GM18502 (cell line): Measurements from ENCODE around the gene ITPK1.
"Not testable (repeated sequence)": the region's sequence is repeated elsewhere in the genome, so short reads cannot be mapped to it uniquely, and the experiment has no call there.

Source experiments
- ATAC-seq: cut with Tn5 transposase; IDR thresholded peaks from one replicate; pipeline ENCODE4 v1.9.1; 2021; ENCODE audit warnings: mild to moderate bottlenecking; ENCODE audit not compliant: unreplicated experiment, poor library complexity

The ITPK1 gene

DNA sequence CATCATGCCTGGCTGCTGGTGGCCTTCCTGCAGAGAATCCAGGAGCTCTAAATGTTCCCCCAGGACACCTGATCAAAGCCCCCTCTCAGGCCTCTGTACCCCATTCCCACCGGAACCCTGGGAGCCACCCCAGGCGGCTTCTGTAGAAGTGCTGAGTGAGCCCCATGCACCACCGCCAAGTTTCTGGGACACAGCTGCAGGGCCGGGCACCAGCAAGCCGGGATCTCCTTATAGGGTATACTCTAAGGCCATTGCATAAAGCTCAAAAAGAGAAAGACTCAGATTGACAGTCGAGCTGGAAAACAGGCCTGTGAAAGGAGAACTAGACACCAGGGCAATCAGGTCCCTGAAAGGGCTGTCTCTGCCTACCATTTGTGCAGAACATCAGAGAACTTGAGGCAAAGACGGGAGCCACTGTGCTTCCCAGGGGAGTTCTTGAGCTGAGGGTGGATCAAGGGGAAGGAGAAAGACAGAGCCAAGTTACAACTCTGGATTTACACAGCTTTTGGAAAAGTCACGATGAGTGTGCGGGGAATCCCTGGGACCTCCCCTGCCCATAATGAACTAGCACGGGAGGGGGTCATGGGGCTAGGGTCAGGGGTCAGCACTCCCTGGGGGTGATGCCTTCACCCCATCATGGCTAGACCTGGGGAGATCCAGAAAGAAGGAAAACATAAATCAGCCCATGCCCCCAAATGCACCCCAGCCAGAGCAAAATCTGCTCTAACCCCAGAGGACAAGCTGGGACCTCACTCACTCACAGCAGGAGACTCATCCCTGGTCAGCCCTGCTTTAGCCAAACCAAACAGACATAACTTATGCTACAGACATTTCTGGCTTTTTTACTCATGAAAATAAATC is 51.1 kb downstream of the ITPK1 start:
- ATAC-seq: no peak

DNA sequence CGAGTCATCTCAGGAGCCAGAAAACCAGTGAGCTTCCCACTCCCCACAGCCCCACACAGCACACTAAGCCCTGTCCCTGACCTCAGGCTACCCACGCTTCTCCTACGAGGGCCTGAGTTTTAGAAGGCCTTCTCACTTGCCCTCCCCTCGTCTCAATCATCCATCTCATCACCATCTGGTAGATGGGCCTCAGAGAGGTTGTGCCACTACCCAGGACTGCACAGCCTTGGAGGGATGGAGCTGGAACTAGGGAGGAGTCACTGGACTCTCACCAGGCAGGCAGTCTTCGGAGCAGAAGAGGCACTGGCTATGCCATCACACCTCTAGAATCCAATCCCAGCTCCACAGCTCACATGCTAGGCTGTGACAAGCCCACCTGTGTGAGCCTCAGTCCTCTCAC is 52.3 kb downstream of the ITPK1 start:
- no peak for ATAC-seq

DNA sequence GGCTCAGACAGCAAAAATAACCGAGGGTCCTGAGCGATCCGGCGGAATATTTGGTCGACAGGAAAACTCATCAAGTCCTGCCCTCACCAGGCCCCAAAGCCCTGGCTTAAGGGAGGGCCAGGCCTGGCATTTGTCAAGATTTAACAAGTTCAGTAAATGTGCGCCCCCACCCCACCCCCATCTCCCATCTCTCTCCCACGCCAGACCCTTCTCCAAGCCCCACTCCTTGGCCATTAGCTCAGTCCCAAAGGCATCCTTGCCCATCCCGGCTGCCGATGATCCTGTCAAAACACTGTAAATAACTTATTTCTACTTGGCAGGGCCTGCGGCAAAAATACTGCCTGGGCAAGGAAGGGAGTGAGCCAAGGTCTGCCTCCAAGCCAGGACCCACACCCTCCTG is 52.8 kb downstream of the ITPK1 start:
- ATAC-seq: no peak

DNA sequence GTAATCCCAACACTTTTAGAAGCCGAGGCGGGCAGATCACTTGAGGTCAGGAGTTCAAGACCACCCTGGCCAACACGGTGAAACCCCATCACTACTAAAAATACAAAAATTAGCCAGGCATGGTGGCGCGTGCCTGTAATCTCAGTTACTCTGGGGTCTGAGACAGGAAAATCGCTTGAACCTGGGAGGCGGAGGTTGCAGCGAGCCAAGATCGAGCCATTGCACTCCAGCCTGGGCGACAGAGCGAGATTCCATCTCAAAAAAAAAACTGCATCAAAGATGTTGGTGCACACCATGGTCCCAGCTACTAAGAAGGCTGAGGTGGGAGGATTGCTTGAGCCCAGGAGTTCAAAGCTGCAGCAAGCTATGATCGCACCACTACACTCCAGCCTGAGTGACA is 53.7 kb downstream of the ITPK1 start:
- not testable (repeated sequence) for ATAC-seq

DNA sequence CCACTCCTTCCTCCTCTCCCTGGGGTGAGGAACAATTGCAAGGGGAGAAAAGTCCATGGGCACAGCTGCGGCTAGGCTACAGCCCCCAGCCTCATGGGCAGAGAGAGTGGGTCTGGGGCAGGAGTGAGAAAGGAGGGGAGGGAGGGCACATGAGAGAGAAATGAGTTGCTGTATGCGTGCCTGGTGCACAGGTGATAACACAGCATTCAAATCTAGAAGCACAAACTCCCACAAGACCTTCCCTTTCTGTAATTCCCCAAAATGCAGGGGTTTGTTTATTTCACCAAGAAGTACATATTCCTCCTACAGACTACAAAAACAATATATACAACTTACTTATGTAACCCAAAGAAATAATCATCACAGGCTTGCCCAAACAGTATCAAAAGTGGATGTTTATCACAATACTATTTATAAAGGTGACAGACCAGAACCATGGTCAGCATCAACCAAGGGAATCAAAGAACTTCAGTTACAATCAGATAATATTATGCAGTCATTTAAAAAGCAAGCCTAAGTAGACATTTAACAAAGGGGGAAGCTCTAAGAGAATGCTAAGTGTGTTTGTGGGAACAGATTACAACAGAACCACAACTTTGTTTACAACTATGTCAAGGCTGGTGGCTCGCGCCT is 54.2 kb downstream of the ITPK1 start:
- ATAC-seq: no peak

DNA sequence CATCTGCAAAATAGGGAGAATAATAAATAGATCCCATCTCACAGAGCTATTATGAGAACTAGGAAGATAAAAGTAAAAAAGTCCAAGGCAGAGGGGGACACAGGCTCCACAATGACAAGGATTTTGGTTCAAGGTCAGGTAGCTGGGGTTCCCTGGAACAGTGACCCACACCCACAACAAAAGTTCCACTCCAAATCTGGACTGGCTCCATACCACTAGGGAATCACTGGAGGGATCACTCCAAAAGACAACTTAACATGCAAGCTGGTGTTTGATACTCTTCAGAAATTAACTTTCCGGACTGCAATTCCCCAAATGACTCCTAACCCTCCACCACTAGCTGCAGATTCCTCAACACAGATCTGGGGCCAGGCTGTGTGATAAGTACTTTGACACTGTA is 54.9 kb downstream of the ITPK1 start:
- no peak for ATAC-seq

DNA sequence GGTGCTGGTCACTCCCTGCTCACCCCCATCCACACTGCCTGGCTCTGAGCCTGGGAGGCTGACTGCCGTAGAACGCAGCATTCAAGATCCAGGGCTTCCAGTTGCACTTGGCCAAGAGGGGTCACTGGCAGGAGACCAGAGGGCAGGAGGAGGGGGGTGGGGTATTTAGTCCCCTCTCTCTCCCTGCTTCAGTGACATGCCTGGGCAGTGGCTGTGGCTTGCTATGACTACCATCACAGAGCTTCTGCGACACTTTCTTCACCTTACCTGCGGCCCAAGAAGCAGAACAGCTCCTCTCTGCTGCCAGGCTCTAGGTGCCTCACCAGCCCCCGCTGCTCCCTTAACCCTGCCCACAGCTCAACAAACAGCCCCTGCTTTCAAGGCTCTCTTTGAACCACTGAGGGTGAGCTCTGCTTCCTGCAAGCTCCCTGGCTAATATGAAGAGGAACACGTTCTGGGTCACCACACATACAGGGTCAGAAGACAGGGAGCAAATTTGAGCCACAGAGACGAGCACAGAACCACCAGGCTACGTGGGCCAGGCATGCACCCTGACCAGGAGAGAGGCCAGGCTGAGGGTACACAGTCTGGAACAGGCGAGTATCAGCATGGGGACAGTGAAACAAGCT is 55.7 kb downstream of the ITPK1 start:
- no peak for ATAC-seq

DNA sequence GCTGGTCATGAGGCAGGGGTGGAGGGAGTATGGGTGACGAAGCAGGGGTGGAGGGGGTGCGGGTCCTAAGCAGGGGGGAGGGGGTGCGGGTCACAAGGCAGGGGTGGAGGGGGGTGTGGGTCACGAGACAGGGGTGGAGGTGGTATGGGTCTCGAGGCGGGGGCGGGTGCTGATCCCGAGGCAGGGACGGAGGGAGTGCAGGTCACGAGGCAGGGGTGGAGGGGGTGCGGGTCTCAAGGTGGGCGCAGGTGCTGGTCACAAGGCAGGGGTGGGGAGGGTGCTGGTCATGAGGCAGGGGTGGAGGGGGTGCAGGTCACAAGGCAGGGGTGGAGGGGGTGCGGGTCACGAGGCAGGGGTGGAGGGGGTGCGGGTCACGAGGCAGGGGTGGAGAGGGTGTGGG is 56.5 kb downstream of the ITPK1 start:
- no peak for ATAC-seq

DNA sequence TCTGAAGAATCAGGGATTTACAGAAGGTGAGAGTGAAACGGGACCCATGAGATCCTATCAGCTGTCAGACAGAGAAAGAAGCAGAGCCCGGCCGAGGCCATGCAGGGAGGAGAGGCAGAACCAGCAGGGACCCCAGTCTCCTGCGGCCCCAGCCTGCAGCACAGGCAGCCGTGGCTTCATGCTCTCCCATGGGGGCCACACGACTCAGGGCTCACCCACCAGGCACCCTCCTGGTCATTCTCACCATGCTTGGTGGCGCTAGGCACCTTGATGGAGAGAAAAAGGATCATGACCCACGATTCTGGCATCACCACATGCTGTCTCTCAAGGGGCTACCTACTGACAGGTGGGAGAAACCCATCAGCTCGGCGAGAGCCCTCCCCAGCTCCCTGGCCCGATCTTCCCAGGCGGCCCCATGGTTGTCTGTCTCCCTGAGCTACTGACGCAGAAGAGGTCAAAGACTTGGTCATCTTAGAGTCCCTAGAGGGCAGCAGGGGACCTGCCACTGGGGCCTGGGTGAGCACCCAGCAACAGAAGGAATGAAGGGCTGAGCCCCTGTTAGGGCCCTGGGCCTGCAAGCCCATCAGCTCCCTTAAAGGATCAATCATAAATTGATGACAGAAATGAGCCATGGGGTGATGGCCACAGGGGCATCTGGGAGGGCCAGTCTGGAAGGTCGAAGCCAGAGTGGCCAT is 58.0 kb downstream of the ITPK1 start:
- ATAC-seq: no peak

DNA sequence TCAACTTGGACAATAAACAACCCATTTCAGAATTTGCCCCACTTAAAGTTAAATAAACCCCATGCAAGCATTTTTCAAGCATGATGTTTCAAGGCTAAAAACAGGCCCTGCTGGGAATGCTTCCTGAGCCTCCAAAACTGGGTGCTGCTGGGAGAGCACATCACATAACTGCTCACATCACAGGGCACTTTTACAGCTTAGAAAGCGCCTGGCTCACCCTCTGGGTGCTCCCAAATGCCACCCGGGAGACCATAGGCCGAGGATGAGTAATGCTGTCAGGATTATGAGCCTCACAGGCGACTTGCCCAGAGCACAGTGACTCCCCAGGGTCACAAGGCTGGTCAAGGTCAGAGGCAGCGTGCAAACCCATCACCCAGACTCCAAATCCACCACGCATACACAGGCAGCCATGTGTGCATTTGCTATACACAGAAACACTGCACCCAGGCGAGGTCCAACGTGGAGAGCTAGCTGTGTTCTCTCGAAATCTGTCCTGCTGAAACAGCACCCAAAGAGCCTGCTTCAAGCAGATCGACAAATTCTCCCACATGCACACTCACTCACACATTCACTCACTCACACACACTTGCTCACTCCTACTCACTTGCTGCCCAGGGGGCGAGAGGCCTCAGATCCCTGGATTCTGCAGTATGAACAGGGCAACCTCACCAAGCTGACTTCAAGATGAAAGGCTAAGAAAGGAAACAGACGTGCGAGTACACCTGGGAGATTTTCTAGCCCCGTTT is 58.7 kb downstream of the ITPK1 start:
- no peak for ATAC-seq

DNA sequence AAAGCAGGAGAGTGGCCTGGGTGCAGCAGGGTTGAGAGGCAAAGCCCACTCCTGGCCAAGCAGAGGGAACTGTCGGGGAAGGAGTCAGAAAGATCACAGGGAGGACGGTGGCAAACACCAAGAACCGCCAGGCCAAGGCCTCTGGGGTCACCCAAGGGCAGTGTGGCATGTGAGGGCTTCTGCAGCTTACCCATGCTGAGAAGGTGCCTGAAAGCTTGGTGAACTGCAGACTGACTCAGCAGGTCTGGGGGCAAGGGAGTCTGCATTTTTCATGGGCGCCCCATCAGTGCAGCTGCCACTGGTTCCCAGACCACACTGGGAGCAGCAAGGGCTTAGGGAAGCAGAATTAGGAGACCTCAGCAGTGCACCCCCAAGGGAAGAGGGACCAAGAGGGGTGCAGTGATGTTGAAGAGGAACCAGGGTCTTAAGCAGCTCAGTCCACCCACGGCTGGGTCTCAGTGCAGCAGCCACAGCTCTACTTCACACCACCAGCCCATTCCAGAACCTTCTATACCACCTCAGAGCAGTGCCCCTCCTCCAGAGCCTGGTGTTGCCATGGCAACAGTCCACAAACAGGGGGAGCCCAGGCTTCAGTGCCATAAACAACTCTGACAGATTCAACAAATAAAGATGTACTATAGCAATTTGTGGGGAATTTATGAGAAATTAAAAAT is 59.4 kb downstream of the ITPK1 start:
- no peak for ATAC-seq

DNA sequence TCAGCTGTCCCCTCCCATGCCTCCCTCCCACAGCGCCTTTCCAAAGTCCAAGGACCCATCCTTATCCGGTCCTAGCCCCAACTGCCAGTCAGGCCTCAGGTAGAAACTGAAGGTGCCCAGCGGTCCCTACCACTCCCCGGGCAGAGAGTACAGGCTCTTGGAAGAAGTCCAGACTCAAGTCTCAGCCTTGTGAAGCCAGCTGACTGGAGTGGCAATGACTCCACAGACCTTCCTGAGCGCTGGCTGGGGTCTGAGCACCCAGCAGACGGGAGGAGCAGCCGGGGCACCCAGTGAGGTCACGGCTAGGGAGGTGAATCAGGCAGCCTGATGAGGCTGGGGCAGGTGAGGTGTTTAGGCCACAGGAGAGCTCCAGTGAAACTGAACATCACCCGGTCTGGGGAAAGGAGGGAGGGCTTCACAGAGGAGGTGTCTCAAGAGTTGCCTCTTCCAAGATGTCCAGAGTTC is 60.0 kb downstream of the ITPK1 start:
- ATAC-seq: no peak

DNA sequence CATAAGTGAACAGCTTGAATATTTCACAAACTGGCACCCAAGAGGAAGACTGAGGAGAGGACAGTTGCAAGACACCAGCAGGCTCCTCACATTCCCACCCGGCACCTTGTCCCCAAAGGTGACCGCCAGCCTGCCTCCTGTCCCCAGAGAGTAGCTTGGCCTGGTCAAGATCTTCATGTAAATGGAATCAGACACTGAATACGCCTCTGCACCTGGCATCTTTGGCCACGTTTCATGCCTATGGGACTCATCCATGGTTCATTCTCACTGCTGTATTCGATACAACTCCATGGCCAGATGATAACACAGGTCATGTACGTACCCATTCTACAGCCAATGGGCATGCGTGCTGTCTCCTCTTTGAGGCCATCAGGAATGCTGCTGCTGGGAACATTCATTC is 60.8 kb downstream of the ITPK1 start:
- ATAC-seq: no peak

DNA sequence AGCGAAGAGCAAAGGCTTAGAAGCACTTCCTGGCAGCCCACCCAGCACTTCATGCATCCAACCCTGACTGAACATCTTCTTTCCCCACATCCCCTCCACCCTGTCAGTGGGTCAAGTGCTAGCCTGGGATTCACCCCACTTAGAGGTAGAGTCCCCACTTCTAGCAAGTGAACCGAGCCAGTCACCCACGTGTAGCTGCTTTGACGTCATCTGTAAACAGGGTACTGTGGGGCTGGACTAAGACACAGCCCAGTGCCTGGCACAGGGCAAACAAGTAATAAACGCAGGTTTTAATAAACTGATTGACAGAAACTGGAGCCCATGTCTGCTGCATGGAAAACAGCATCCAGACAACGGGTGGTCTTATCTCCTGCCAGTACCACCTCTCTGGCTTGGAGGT is 61.7 kb downstream of the ITPK1 start:
- ATAC-seq: no peak

DNA sequence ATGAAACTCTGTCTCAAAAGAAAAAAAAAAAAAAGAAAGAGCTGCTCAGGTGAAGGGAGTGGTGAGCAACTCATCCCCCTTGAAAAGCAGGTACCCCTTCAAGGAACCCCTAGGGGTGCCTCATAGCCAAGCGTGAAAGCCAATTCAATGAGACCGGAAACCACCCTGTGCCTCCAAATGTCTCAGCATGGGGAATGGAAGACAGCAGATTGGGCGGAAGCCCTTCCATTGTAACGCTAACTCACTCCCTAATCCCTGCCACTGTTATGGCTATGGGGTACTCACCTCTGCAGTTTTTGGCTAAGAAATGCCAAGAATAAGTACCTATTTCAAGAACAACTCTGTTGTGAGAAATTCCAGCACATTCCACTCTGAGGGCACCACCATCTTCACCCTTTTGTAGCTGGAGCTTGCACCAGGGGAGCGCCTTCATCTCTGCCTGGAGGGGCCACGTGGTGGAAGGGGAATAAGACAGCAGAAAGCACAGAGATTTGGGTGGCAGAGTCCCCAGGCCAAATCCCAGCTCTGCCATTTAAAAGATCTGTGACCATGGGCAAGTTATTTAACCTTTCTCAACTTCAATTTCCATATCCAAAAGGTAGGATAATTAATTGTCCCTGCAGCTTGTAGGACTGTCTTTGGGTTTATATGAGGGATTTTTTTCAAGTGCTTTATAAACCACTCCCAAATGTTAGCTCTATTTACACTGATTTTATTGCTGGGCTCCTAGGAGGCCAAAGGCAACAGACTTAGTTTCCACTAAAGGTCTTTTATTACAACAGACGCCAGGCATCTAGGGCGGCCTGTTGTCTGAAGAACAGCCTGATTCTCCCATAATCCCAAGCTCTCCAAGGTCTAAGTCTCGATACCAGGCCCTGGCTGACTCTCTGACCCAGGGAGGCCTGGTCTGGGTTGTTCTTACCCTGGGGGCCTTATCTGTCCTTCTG is 63.9 kb downstream of the ITPK1 start:
- ATAC-seq: no peak

DNA sequence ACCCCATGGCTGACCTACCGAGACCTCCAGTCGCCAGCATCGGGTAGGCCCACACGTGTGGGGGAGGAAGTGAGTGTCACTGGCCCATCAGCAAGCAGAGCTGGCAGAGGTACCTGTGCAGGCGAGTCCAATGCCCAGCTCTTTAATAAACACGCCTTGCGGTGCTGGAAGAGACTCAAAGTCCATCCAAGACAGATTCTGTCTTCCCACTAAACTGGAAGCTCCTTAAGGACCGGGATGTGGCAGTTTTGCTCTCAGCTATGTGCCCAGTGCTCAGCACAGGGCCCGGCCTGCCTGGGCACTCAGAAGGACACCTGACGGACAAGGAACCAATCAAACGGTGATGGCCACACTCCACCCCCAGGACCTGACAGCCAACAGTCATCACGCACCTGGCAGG is 65.0 kb downstream of the ITPK1 start:
- ATAC-seq: no peak

DNA sequence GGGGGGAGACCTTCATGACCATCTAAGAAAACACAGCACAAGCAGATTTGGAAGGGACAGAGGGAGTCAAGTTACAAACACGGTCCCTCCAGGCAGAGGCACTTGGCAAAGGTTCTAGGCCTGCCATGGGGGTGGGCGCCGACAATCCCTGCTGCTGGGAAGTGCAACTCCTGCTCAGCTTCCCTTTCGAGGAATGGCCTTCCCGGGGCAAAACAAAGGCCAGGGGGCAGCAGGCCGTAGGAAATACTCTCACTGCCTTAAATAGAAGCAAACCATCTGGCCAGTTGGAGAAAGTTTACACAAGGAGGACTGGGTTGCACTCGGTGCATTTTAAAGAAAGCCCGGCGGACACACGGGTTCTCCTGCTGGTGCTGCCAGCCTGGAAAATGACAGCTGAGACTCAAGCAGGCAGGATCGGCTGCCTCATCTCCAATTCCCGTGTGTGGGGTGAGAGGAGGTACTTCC is 65.8 kb downstream of the ITPK1 start:
- no peak for ATAC-seq

DNA sequence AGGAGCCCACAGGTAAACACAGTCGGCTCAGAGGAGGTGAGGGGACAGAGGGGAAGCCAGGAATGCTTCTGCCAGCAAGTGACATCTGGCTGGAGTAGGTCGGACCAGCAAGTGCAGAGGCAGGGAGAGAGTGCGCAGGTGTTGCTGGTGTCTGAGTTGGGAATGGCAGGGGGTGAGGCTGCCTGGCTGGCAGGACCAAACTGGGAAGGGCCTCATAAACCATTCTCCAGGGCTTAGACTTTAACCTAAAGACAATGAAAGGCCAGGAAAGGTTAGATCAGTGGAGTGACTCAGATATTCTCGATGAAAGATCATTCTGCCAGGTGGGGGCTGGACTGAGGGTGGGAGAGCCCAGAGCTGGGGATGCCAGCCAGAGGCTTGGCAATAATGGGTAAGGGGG is 66.4 kb downstream of the ITPK1 start:
- ATAC-seq: no peak
